GM23248 (cell line): ENCODE results near the gene SPACA7. TPM values are rescaled to one million over a fixed set of nuclear protein-coding genes. Genes with fewer than 3 reads are reported as not detected.

Experiments
- DNase-seq: peaks from one replicate; pipeline ENCODE4 v3.0.0-alpha.2; 2015
- H2AFZ ChIP-seq: fragments of 200-600 bp; sonication (generic); 2 replicates; pipeline ENCODE4 v1.6.1; 2016; ENCODE audit warnings: antibody characterized with exemption
- H3F3A ChIP-seq: fragments of 200-600 bp; sonication (generic); 2 replicates; pipeline ENCODE4 v1.6.1; 2016; ENCODE audit warnings: mild to moderate bottlenecking, antibody characterized with exemption, mixed run types; ENCODE audit not compliant: insufficient read depth
- H3K27ac ChIP-seq: fragments of 200-600 bp; sonication (generic); 2 replicates; pipeline ENCODE4 v1.5.1; 2016; ENCODE audit warnings: mild to moderate bottlenecking
- H3K27me3 ChIP-seq: fragments of 200-600 bp; sonication (generic); replicated peaks from 2 replicates; pipeline ENCODE4 v1.6.1; 2016; ENCODE audit warnings: mild to moderate bottlenecking; ENCODE audit not compliant: insufficient read depth
- H3K36me3 ChIP-seq: fragments of 200-600 bp; sonication (generic); 2 replicates; pipeline ENCODE4 v1.6.1; 2016; ENCODE audit warnings: low read depth, mild to moderate bottlenecking
- H3K4me1 ChIP-seq: fragments of 200-600 bp; sonication (generic); 2 replicates; pipeline ENCODE4 v1.6.1; 2016; ENCODE audit warnings: mild to moderate bottlenecking; ENCODE audit not compliant: insufficient read depth
- H3K4me2 ChIP-seq: fragments of 200-600 bp; sonication (generic); one replicate; pipeline ENCODE4 v1.6.1; 2016; ENCODE audit warnings: mild to moderate bottlenecking; ENCODE audit not compliant: unreplicated experiment
- H3K4me3 ChIP-seq: fragments of 200-600 bp; sonication (generic); 2 replicates; pipeline ENCODE4 v1.5.1; 2016; ENCODE audit warnings: mild to moderate bottlenecking
- H3K79me2 ChIP-seq: fragments of 200-600 bp; sonication (generic); 2 replicates; pipeline ENCODE4 v1.6.1; 2016; ENCODE audit warnings: mild to moderate bottlenecking; ENCODE audit not compliant: insufficient read depth
- H3K9ac ChIP-seq: fragments of 200-600 bp; sonication (generic); 2 replicates; pipeline ENCODE4 v1.6.1; 2016; ENCODE audit warnings: mild to moderate bottlenecking
- H3K9me2 ChIP-seq: fragments of 200-600 bp; sonication (generic); 2 replicates; pipeline ENCODE4 v1.6.1; 2016; ENCODE audit warnings: mixed run types, mild to moderate bottlenecking, moderate library complexity; ENCODE audit not compliant: insufficient read depth
- H3K9me3 ChIP-seq: fragments of 200-600 bp; sonication (generic); one replicate; pipeline ENCODE4 v1.6.1; 2017; ENCODE audit warnings: low read depth
- H4K20me1 ChIP-seq: fragments of 200-600 bp; sonication (generic); 2 replicates; pipeline ENCODE4 v1.6.0; 2016; ENCODE audit not compliant: insufficient read depth
- EZH2 ChIP-seq: fragments of 200-600 bp; sonication (generic); IDR thresholded peaks from 2 replicates; pipeline ENCODE4 v1.6.1; 2018; ENCODE audit warnings: antibody characterized with exemption, mild to moderate bottlenecking; ENCODE audit not compliant: insufficient read depth, poor library complexity, severe bottlenecking
- EZH2phosphoT487 ChIP-seq: fragments of 200-600 bp; sonication (generic); IDR thresholded peaks from 2 replicates; pipeline ENCODE4 v1.6.1; 2018; ENCODE audit warnings: antibody characterized with exemption, moderate library complexity, mild to moderate bottlenecking, low read depth; ENCODE audit not compliant: insufficient read depth
- WGBS, 2 experiments: methylation state at CpG; one replicate each; pipeline ENCODE4 v1.1.6; 2015 to 2017; ENCODE audit warnings: low lambda C conversion rate in 2 of 2, low coverage in 1 of 2; ENCODE audit errors: missing lambda C conversion rate in 2 of 2; 5-methylcytosine and 5-hydroxymethylcytosine counted together
- in situ Hi-C: fragments of 300-500 bp; cut with MboI; formaldehyde crosslinking; loops from 2 replicates; pipeline ENCODE4 v1.15.0; 2020
- polyA plus RNA-seq: library from polyadenylated mRNA; unstranded; fragments of >200 nt; fragmentation: Nextera tagmentation; extraction: Ambion mirVana; gene quantifications from 2 replicates; pipeline ENCODE4 v1.2.1, GENCODE V29; 2016
- total RNA-seq: library from RNA; depleted of rRNA; stranded (reverse); fragments of >200 nt; shearing (Covaris generic); gene quantifications from 2 replicates; pipeline ENCODE4 v1.2.3, GENCODE V29; 2014

The SPACA7 gene
- total and polyA plus RNA-seq, 2 experiments from 2014 or later: not detected

GRCh38 chr13:112443191-112443994, 67.2 kb downstream of the SPACA7 start:
- Histone ChIP-seq H3K9me2 (no peaks in the 10 kb centered on the region), H2AFZ (no peak overlapping the region), H3K27me3 (peaks cover 18% of the 10 kb centered on the region), H4K20me1 (no peaks in the 10 kb centered on the region), H3K27ac (no peak overlapping the region), H3K4me2 (no peak overlapping the region), H3K9me3 (no peaks in the 10 kb centered on the region), H3F3A (no peaks in the 10 kb centered on the region), H3K4me1 (no peaks in the 10 kb centered on the region), H3K4me3 (no peak overlapping the region), H3K79me2 (no peaks in the 10 kb centered on the region), H3K9ac (no peak overlapping the region), H3K36me3 (no peaks in the 10 kb centered on the region)
- in situ Hi-C loops: loop anchor here (10.0 kb wide), 1 partner anchor 969 kb away; no protein-coding TSS in a partner anchor
- peak; percentile 35 for DNase-seq
- TF ChIP-seq EZH2 (no peak), EZH2phosphoT487 (no peak)
- 3% methylated on average over 28 to 31 of the region's 31 CpGs for WGBS, 2 experiments

GRCh38 chr13:112443995-112444311, 67.8 kb downstream of the SPACA7 start:
- H2AFZ ChIP-seq: no peak overlapping the region
- in situ Hi-C loops: loop anchor here (10.0 kb wide), 1 partner anchor 969 kb away; no protein-coding TSS in a partner anchor
- 2 to 5% methylated on average over 10 of the region's 10 CpGs for WGBS, 2 experiments
- peaks cover 18% of the 10 kb centered on the region for H3K27me3 ChIP-seq
- no peak for TF ChIP-seq EZH2
- TF ChIP-seq EZH2phosphoT487: no peak
- no peak overlapping the region for H3K9ac ChIP-seq
- H3K9me3 ChIP-seq: no peaks in the 10 kb centered on the region
- H3K36me3 ChIP-seq: no peaks in the 10 kb centered on the region
- no peak overlapping the region for H3K27ac ChIP-seq
- H3K79me2 ChIP-seq: no peaks in the 10 kb centered on the region
- no peak overlapping the region for H3K4me3 ChIP-seq
- H4K20me1 ChIP-seq: no peaks in the 10 kb centered on the region
- H3F3A ChIP-seq: no peaks in the 10 kb centered on the region
- H3K9me2 ChIP-seq: no peaks in the 10 kb centered on the region
- H3K4me1 ChIP-seq: no peaks in the 10 kb centered on the region
- peak; percentile 71 for DNase-seq
- H3K4me2 ChIP-seq: no peak overlapping the region

- H3K4me3 ChIP-seq: no peak overlapping the region
- H3K9me2 ChIP-seq: no peaks in the 10 kb centered on the region
- no peaks in the 10 kb centered on the region for H3K36me3 ChIP-seq
- H3K4me2 ChIP-seq: no peak overlapping the region
- WGBS, 2 experiments: 58 to 60% methylated on average over 37 to 42 of the region's 42 CpGs
- H3K9ac ChIP-seq: no peak overlapping the region
- H3K27ac ChIP-seq: no peak overlapping the region
- DNase-seq: no peak
- H3K4me1 ChIP-seq: no peaks in the 10 kb centered on the region
- H3F3A ChIP-seq: no peaks in the 10 kb centered on the region
- H4K20me1 ChIP-seq: no peaks in the 10 kb centered on the region
- TF ChIP-seq EZH2 (no peak), EZH2phosphoT487 (no peak)
- H2AFZ ChIP-seq: no peak overlapping the region
- in situ Hi-C loops: loop anchor here (10.0 kb wide), 1 partner anchor 970 kb away; no protein-coding TSS in a partner anchor
- H3K27me3 ChIP-seq: peaks cover 24% of the 10 kb centered on the region
- H3K79me2 ChIP-seq: no peaks in the 10 kb centered on the region
- H3K9me3 ChIP-seq: no peaks in the 10 kb centered on the region
These were observed 68.6 kb downstream of the SPACA7 start for GRCh38 chr13:112444416-112445399.

- H3K27me3 ChIP-seq: peaks cover 24% of the 10 kb centered on the region
- no peak for TF ChIP-seq EZH2phosphoT487
- no peak for TF ChIP-seq EZH2
- in situ Hi-C loops: loop anchor here (10.0 kb wide), 1 partner anchor 971 kb away; no protein-coding TSS in a partner anchor
- H3K9me3 ChIP-seq: no peaks in the 10 kb centered on the region
- H3K36me3 ChIP-seq: no peaks in the 10 kb centered on the region
- H3K9ac ChIP-seq: no peak overlapping the region
- H2AFZ ChIP-seq: no peak overlapping the region
- no peaks in the 10 kb centered on the region for H3K9me2 ChIP-seq
- H3K27ac ChIP-seq: no peak overlapping the region
- H3K4me1 ChIP-seq: no peaks in the 10 kb centered on the region
- H3K4me3 ChIP-seq: no peak overlapping the region
- H3K79me2 ChIP-seq: no peaks in the 10 kb centered on the region
- no peak for DNase-seq
- WGBS, 2 experiments: 27 to 33% methylated on average over 15 to 31 of the region's 31 CpGs
- H3F3A ChIP-seq: no peaks in the 10 kb centered on the region
- no peaks in the 10 kb centered on the region for H4K20me1 ChIP-seq
- no peak overlapping the region for H3K4me2 ChIP-seq
These were observed 69.5 kb downstream of the SPACA7 start for GRCh38 chr13:112445411-112446271.
